NCI-H2196 treated with DMSO at 0.1 percent for 48 hours (cell line): ENCODE data around the gene NOTCH1.

ENCODE experiments used
- DNase-seq: peaks from one replicate; lab custom pipeline; 2025; ENCODE audit not compliant: unreplicated experiment; lab: John Stamatoyannopoulos, UW

The NOTCH1 gene

GRCh38 chr9:136502940-136503550 is 42.8 kb downstream of the NOTCH1 start:
- no peak for DNase-seq

- DNase-seq, result no peak
These were observed 43.7 kb downstream of the NOTCH1 start for GRCh38 chr9:136502196-136502595.

GRCh38 chr9:136501686-136502085 is 44.2 kb downstream of the NOTCH1 start:
- DNase-seq, result no peak

GRCh38 chr9:136499935-136500910 is 45.6 kb downstream of the NOTCH1 start:
- no peak for DNase-seq

- DNase-seq, result no peak
These were observed 46.5 kb downstream of the NOTCH1 start for GRCh38 chr9:136499071-136499934.

- DNase-seq, result no peak
These were observed 47.7 kb downstream of the NOTCH1 start for GRCh38 chr9:136497916-136498695.

GRCh38 chr9:136496801-136497620 is 48.8 kb downstream of the NOTCH1 start:
- DNase-seq, result no peak

GRCh38 chr9:136496181-136496580 is 49.7 kb downstream of the NOTCH1 start:
- no peak for DNase-seq

- DNase-seq, result no peak
These were observed 50.5 kb downstream of the NOTCH1 start for GRCh38 chr9:136495238-136495800.

GRCh38 chr9:136494531-136495215 is 51.2 kb downstream of the NOTCH1 start:
- no peak for DNase-seq

GRCh38 chr9:136494012-136494411 is 51.8 kb downstream of the NOTCH1 start:
- no peak for DNase-seq

GRCh38 chr9:136493567-136493971 is 52.3 kb downstream of the NOTCH1 start:
- DNase-seq, result no peak

- DNase-seq, result no peak
These were observed 52.8 kb downstream of the NOTCH1 start for GRCh38 chr9:136492978-136493522.

GRCh38 chr9:136489731-136490130 is 56.1 kb downstream of the NOTCH1 start:
- DNase-seq, result no peak

GRCh38 chr9:136488247-136489214 is 57.3 kb downstream of the NOTCH1 start:
- peak; percentile 19 for DNase-seq

- no peak for DNase-seq
These were observed 58.2 kb downstream of the NOTCH1 start for GRCh38 chr9:136487672-136488071.
